ENCODE data around the gene CD6.

DNA sequence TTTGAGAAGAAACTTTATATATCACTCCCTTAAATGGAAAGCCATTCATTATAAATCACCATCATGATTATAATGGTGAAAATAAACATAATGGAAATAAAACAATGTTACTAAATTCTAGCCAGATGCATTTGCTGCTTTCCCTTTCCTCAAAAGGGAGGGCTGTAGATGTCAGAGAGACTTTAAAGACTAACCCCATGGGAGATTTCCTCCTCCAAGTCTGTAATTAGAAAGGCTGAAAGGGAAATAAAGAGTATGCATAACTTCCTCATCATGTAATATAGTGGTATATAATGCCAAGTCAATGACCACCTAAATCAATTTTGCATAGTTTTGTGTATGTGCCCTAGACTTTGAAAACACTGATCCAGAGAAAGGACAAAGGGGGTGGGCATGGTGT, 6.4 kb downstream of the CD6 start:
- TF ChIP-seq SPI1 (IDR thresholded peaks at IDR 0.05; ENCODE audit: low read depth, low read length) (no peak), POLR2AphosphoS5 (IDR thresholded peaks at IDR 0.05; ENCODE audit: low read depth, low read length) (no peak), POLR2A (IDR thresholded peaks at IDR 0.05; ENCODE audit: low read depth, low read length) (no peak), TAF1 (IDR thresholded peaks at IDR 0.05; ENCODE audit: low read depth, low read length) (no peak), PAX5 (IDR thresholded peaks at IDR 0.05; ENCODE audit: insufficient read depth, low read length, severe bottlenecking) (no peak)
